ENCODE data around the gene PRDM16. TPM values are rescaled to one million over a fixed set of nuclear protein-coding genes. Genes with fewer than 3 reads are reported as not detected.

The PRDM16 gene
- total RNA-seq, 1 donor from 2014 or later, result 0.43 TPM

- Histone ChIP-seq H3K36me3 (ENCODE audit: insufficient read depth, low read length) (no peaks in the 10 kb centered on the region), H3K27me3 (ENCODE audit: insufficient read depth, low read length) (no peaks in the 10 kb centered on the region), H3K9me3 (ENCODE audit: insufficient read depth, low read depth, low read length) (no peaks in the 10 kb centered on the region), H3K79me2 (ENCODE audit: insufficient read depth, low read length) (no peaks in the 10 kb centered on the region), H4K20me1 (ENCODE audit: insufficient read depth, low read length) (no peaks in the 10 kb centered on the region), H2AFZ (ENCODE audit: low read depth, low read length) (no peak overlapping the region), H3K9ac (ENCODE audit: low read length) (no peak overlapping the region), H3K27ac (ENCODE audit: low read depth, low read length) (no peak overlapping the region), H3K4me2 (ENCODE audit: low read length) (no peak overlapping the region), H3K4me1 (ENCODE audit: insufficient read depth, low read length) (peaks cover 8% of the 10 kb centered on the region), H3K4me3 (ENCODE audit: insufficient read depth, low read depth, low read length) (no peak overlapping the region)
- H3K36me3 Mint-ChIP-seq (ENCODE audit: low read depth, unreplicated experiment), result no peaks in the 10 kb centered on the region
- H3K27me3 Mint-ChIP-seq (ENCODE audit: low read depth, unreplicated experiment), result peaks cover 24% of the 10 kb centered on the region
- no peak overlapping the region for H3K4me3 Mint-ChIP-seq (ENCODE audit: unreplicated experiment)
- TF ChIP-seq EZH2 (IDR thresholded peaks at IDR 0.05; ENCODE audit: insufficient read depth, low read length), result no peak
- TF ChIP-seq, protein P1, sequence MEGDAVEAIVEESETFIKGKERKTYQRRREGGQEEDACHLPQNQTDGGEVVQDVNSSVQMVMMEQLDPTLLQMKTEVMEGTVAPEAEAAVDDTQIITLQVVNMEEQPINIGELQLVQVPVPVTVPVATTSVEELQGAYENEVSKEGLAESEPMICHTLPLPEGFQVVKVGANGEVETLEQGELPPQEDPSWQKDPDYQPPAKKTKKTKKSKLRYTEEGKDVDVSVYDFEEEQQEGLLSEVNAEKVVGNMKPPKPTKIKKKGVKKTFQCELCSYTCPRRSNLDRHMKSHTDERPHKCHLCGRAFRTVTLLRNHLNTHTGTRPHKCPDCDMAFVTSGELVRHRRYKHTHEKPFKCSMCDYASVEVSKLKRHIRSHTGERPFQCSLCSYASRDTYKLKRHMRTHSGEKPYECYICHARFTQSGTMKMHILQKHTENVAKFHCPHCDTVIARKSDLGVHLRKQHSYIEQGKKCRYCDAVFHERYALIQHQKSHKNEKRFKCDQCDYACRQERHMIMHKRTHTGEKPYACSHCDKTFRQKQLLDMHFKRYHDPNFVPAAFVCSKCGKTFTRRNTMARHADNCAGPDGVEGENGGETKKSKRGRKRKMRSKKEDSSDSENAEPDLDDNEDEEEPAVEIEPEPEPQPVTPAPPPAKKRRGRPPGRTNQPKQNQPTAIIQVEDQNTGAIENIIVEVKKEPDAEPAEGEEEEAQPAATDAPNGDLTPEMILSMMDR (IDR thresholded peaks at IDR 0.05; ENCODE audit: insufficient read depth, low read depth, low read length), result no peak
- no peak overlapping the region for H3K27ac Mint-ChIP-seq (ENCODE audit: unreplicated experiment)
- peaks cover 2% of the 10 kb centered on the region for H3K4me1 Mint-ChIP-seq (ENCODE audit: low read depth, unreplicated experiment)
- no peak for DNase-seq (ENCODE audit: low read depth)
- no peak for FAIRE-seq
- H3K9me3 Mint-ChIP-seq (ENCODE audit: unreplicated experiment), result no peaks in the 10 kb centered on the region
These were observed 334.6 kb downstream of the PRDM16 start for GRCh38 chr1:3403388-3404231.

- no peak for FAIRE-seq
- H3K27me3 Mint-ChIP-seq (ENCODE audit: low read depth, unreplicated experiment), result peaks cover 18% of the 10 kb centered on the region
These were observed 335.3 kb downstream of the PRDM16 start for GRCh38 chr1:3404301-3404700.

More at GRCh38 chr1:3404301-3404700, 335.3 kb downstream of the PRDM16 start:
- no peaks in the 10 kb centered on the region for H3K9me3 Mint-ChIP-seq (ENCODE audit: unreplicated experiment)
- H3K36me3 Mint-ChIP-seq (ENCODE audit: low read depth, unreplicated experiment), result no peaks in the 10 kb centered on the region
- TF ChIP-seq, protein P1 (IDR thresholded peaks at IDR 0.05; ENCODE audit: insufficient read depth, low read depth, low read length), result no peak
- TF ChIP-seq EZH2 (IDR thresholded peaks at IDR 0.05; ENCODE audit: insufficient read depth, low read length), result no peak
- Histone ChIP-seq H3K27me3 (ENCODE audit: insufficient read depth, low read length) (no peaks in the 10 kb centered on the region), H3K79me2 (ENCODE audit: insufficient read depth, low read length) (no peaks in the 10 kb centered on the region), H3K4me1 (ENCODE audit: insufficient read depth, low read length) (peaks cover 8% of the 10 kb centered on the region), H3K9me3 (ENCODE audit: insufficient read depth, low read depth, low read length) (no peaks in the 10 kb centered on the region), H2AFZ (ENCODE audit: low read depth, low read length) (no peak overlapping the region), H3K36me3 (ENCODE audit: insufficient read depth, low read length) (no peaks in the 10 kb centered on the region), H3K4me3 (ENCODE audit: insufficient read depth, low read depth, low read length) (no peak overlapping the region), H3K9ac (ENCODE audit: low read length) (no peak overlapping the region), H3K4me2 (ENCODE audit: low read length) (no peak overlapping the region), H4K20me1 (ENCODE audit: insufficient read depth, low read length) (no peaks in the 10 kb centered on the region), H3K27ac (ENCODE audit: low read depth, low read length) (no peak overlapping the region)
- H3K4me1 Mint-ChIP-seq (ENCODE audit: low read depth, unreplicated experiment), result peaks cover 2% of the 10 kb centered on the region
- DNase-seq (ENCODE audit: low read depth), result no peak
- H3K4me3 Mint-ChIP-seq (ENCODE audit: unreplicated experiment), result no peak overlapping the region
- no peak overlapping the region for H3K27ac Mint-ChIP-seq (ENCODE audit: unreplicated experiment)

Measured in astrocyte (in vitro differentiated cells and primary cell).